ENCODE data around the gene ARID3C.
A peak's percentile ranks its signal among the peaks of the same experiment; 100 is the strongest.

DNA sequence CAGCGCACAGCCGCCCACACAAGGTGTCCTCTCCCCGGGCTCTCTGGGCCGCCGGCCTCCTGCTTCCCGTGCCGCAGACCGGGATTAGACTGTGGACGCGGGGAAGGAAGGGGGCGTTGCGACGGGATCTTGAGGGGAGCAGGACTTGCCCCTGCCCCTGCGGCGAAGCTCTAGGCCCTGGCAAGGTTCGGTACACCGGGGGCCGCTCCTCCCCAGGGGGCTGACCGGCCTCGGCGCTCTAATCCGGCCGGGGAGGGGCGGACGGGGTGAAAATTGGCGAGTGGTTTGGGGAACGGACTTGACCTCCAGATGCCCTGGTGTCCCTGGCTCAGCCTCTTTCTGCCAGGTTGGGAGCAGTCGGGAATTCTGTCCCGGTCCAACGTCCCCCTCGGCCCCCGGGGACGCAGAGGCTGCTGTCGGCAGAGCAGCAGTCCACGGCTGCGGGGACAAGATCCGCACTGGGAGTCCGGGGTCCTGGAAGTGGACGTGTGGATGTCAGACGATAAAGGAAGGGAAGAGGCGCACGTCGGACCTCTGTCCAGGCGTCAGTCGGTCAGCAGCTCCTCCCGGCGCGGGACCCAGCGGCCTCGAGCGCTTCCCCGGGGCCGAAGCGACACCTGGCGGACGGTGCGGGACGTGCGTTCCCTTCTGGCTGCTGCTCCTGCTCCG lies 37.5 kb downstream of the ARID3C start:
- TF ChIP-seq, protein P1, sequence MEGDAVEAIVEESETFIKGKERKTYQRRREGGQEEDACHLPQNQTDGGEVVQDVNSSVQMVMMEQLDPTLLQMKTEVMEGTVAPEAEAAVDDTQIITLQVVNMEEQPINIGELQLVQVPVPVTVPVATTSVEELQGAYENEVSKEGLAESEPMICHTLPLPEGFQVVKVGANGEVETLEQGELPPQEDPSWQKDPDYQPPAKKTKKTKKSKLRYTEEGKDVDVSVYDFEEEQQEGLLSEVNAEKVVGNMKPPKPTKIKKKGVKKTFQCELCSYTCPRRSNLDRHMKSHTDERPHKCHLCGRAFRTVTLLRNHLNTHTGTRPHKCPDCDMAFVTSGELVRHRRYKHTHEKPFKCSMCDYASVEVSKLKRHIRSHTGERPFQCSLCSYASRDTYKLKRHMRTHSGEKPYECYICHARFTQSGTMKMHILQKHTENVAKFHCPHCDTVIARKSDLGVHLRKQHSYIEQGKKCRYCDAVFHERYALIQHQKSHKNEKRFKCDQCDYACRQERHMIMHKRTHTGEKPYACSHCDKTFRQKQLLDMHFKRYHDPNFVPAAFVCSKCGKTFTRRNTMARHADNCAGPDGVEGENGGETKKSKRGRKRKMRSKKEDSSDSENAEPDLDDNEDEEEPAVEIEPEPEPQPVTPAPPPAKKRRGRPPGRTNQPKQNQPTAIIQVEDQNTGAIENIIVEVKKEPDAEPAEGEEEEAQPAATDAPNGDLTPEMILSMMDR (IDR thresholded peaks at IDR 0.05), result peak; percentile 82
- TF ChIP-seq EZH2phosphoT487 (IDR thresholded peaks at IDR 0.05) (peak; percentile 92), EZH2 (IDR thresholded peaks at IDR 0.05) (peak; percentile 97)
